Measurements from ENCODE around the gene BFSP2. TPM values are rescaled to one million over a fixed set of nuclear protein-coding genes. Genes with fewer than 3 reads are reported as not detected.

The BFSP2 gene
- total and polyA plus RNA-seq, 2 of the 4 experiments (the other 2 are of a cell fraction), result not detected

DNA sequence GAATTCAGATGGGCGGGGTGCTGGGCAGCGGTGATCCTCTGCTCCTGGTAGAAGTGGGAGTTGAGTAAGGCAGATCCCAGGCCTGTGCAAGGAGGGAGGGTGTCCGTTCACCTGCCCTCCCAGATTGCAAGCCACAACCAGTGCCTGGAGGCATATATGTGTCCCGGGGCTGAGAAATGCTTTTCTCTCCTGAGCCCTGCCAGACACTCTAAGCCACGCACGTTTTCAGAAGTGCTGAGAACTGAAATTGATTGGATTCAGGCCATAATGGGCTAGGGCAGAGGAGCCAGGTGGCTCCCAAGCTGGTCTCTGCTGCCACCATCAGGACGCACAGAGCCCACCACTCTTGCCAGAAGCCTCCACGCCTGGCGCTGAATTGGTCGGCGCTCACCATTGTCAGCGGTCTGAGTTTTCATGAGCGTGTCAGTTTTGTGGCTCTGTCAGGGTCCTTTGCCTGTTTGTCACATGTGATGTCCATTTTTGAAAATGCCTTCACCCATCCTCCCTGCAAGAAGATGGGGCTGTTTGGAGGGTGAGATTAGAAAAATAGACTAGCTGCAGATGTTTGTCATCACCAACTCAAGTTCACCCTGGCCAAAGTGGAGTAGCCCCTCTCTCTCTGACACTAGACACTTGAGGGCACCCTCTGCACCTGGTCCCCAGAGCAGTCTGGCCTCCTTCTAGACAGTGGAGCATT, 15.4 kb upstream of the BFSP2 start:
- no peak overlapping the region; the same call in 1 of the 2 replicates for H2BK20ac ChIP-seq (ENCODE audit: low read depth, low read length)
- peak overlapping the region; percentile 81 for H2AFZ ChIP-seq (replicated peaks; ENCODE audit: low read length, poor library complexity)
- H3K9ac ChIP-seq (ENCODE audit: low read depth, low read length), result no peak overlapping the region
- H3K9me3 ChIP-seq (ENCODE audit: control insufficient read depth, insufficient read depth, low read length), result no peaks in the 10 kb centered on the region
- H3K4me1 ChIP-seq (ENCODE audit: control insufficient read depth, insufficient read depth, low read length), result 0 out of 2 replicates have a peak, but pooled peaks cover 2% of the 10 kb centered on the region
- 26% methylated on average over 3 of the region's 13 CpGs; no CpG with 5 or more reads in 1 of the 2 experiments for WGBS, 2 experiments (ENCODE audit: extremely low coverage in 2 of 2, insufficient read length in 1 of 2)
- TF ChIP-seq SMC3 (IDR thresholded peaks at IDR 0.05; ENCODE audit: low read depth, low read length) (peak; percentile 80), BHLHE40 (IDR thresholded peaks at IDR 0.05; ENCODE audit: low read depth, low read length) (0 out of 2 replicates have a peak, but pooled peaks have one; percentile 9), MAZ (IDR thresholded peaks at IDR 0.05; ENCODE audit: borderline replicate concordance, low read depth, low read length) (no peak), RAD21 (IDR thresholded peaks at IDR 0.05; ENCODE audit: low read length) (peak; percentile 92)
- TF ChIP-seq, protein P1, sequence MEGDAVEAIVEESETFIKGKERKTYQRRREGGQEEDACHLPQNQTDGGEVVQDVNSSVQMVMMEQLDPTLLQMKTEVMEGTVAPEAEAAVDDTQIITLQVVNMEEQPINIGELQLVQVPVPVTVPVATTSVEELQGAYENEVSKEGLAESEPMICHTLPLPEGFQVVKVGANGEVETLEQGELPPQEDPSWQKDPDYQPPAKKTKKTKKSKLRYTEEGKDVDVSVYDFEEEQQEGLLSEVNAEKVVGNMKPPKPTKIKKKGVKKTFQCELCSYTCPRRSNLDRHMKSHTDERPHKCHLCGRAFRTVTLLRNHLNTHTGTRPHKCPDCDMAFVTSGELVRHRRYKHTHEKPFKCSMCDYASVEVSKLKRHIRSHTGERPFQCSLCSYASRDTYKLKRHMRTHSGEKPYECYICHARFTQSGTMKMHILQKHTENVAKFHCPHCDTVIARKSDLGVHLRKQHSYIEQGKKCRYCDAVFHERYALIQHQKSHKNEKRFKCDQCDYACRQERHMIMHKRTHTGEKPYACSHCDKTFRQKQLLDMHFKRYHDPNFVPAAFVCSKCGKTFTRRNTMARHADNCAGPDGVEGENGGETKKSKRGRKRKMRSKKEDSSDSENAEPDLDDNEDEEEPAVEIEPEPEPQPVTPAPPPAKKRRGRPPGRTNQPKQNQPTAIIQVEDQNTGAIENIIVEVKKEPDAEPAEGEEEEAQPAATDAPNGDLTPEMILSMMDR (conservative IDR thresholded peaks at IDR 0.05; ENCODE audit: low read depth, low read length), result peak; percentile 82
- H3K23ac ChIP-seq (ENCODE audit: low read depth, low read length), result peak overlapping the region; percentile 56; the same call in 1 of the 2 replicates
- 0 out of 4 replicates have a peak, but pooled peaks cover 0 to 3% of the 10 kb centered on the region in 2 experiments for H3K79me1 ChIP-seq (ENCODE audit: low read depth in 1 of 2, low read length in 2 of 2)
- CTCF ChIA-PET, result interaction anchor here (1.3 to 1.4 kb wide), 2 partner anchors 343 to 658 kb away, joined by 4 to 6 read pairs; no protein-coding TSS in a partner anchor
- in situ Hi-C loops (cut with MboI; ENCODE audit: low sequenced_read_pairs) (loop anchor here (5.0 kb wide), 2 partner anchors 342 to 657 kb away; no protein-coding TSS in a partner anchor), intact Hi-C loops (cut with micrococcal nuclease) (loop anchor here (1.0 to 2.0 kb wide), 3 partner anchors 38 to 654 kb away; no protein-coding TSS in a partner anchor), dilution Hi-C loops (cut with HindIII; ENCODE audit: low sequenced_read_pairs, unreplicated experiment) (no loop called here)
- no peak overlapping the region for H4K91ac ChIP-seq (ENCODE audit: insufficient read depth, low read depth, low read length)
- POLR2A ChIA-PET (ENCODE audit: unreplicated experiment), result no interaction called here
- no peaks in the 10 kb centered on the region for H3K36me3 ChIP-seq (ENCODE audit: control insufficient read depth, insufficient read depth, low read length)
- no peaks in the 10 kb centered on the region for H4K20me1 ChIP-seq (ENCODE audit: insufficient read depth, low read length)
- H3K18ac ChIP-seq (ENCODE audit: low read depth, low read length), result no peak overlapping the region
- H2BK15ac ChIP-seq (ENCODE audit: low read depth, low read length), result no peak overlapping the region
- no peak overlapping the region for H3K4me2 ChIP-seq (ENCODE audit: low read depth, low read length)
- H4K8ac ChIP-seq (ENCODE audit: low read depth in 2 of 2, low read length in 2 of 2), result no peak overlapping the region
- H2BK5ac ChIP-seq (ENCODE audit: low read depth, low read length, poor library complexity, severe bottlenecking), result no peak overlapping the region
- H3K4me3 ChIP-seq (ENCODE audit: insufficient read depth, low read depth, low read length), result no peak overlapping the region
- no peak overlapping the region for H2BK120ac ChIP-seq (ENCODE audit: low read depth, low read length)
- no peaks in the 10 kb centered on the region for H3K27me3 ChIP-seq (ENCODE audit: control insufficient read depth, insufficient read depth, low read length)
- H3K9me1 ChIP-seq (ENCODE audit: insufficient read depth, low read length), result no peaks in the 10 kb centered on the region
- no peak overlapping the region for H3K27ac ChIP-seq (ENCODE audit: insufficient read depth, low read length)
- no peak overlapping the region for H3K56ac ChIP-seq (ENCODE audit: extremely low read depth, insufficient read depth, low read length)
- H2AK5ac ChIP-seq (ENCODE audit: low read depth, low read length), result no peak overlapping the region; the same call in 1 of the 2 replicates
- H3K14ac ChIP-seq (replicated peaks; ENCODE audit: low read depth, low read length), result no peak overlapping the region
- H2AK9ac ChIP-seq (replicated peaks; ENCODE audit: low read depth, low read length, poor library complexity), result peak overlapping the region; percentile 76
- H3K4ac ChIP-seq (ENCODE audit: low read depth, low read length), result peak overlapping the region; percentile 9; the same call in 1 of the 2 replicates
- no TSS peak for BruUV-seq (replicated peaks)
- no peak overlapping the region for H4K5ac ChIP-seq (ENCODE audit: low read depth, low read length)
- peak; percentile 65 for DNase-seq
- ATAC-seq (ENCODE audit: low read depth), result peak; percentile 95
